Keratinocyte (primary cell): Measurements from ENCODE around the gene CEACAM19. TPM values are rescaled to one million over a fixed set of nuclear protein-coding genes. Genes with fewer than 3 reads are reported as not detected.

ENCODE experiments used
- DNase-seq: peaks from one replicate; pipeline ENCODE4 v3.0.0-alpha.2; 2011; ENCODE audit warnings: low read depth, missing footprints, low spot score
- FAIRE-seq: peaks from 2 replicates; lab custom pipeline; 2011; peaks lifted over from hg19 to GRCh38; lab: Jason Lieb, UNC
- H2AFZ ChIP-seq: 2 replicates; pipeline ENCODE4 v1.6.0; 2012; ENCODE audit warnings: low read length, control low read depth, inconsistent platforms; ENCODE audit not compliant: control insufficient read depth
- H3K27ac ChIP-seq: 2 replicates; pipeline ENCODE4 v1.5.1; 2011; ENCODE audit warnings: low read length; ENCODE audit not compliant: control insufficient read depth, insufficient read depth
- H3K27me3 ChIP-seq: 3 replicates; pipeline ENCODE4 v1.6.0; 2011; ENCODE audit warnings: low read length; ENCODE audit not compliant: control insufficient read depth, insufficient read depth; ENCODE audit errors: extremely low read depth
- H3K36me3 ChIP-seq, 2 experiments: 2 replicates in 1 of 2; 3 replicates in 1 of 2; pipeline ENCODE4 v1.5.1; 2011; ENCODE audit warnings: low read length in 2 of 2, mild to moderate bottlenecking in 1 of 2; ENCODE audit not compliant: control insufficient read depth in 2 of 2, insufficient read depth in 2 of 2; ENCODE audit errors: extremely low read depth in 1 of 2
- H3K4me1 ChIP-seq: 3 replicates; pipeline ENCODE4 v1.5.1; 2011; ENCODE audit warnings: low read length; ENCODE audit not compliant: control insufficient read depth, insufficient read depth; ENCODE audit errors: extremely low read depth
- H3K4me2 ChIP-seq: 3 replicates; pipeline ENCODE4 v1.6.0; 2011; ENCODE audit warnings: low read depth, low read length; ENCODE audit not compliant: control insufficient read depth, insufficient read depth; ENCODE audit errors: extremely low read depth
- H3K4me3 ChIP-seq, 3 experiments: fragments of 200-600 bp in 1 of 3; sonication (generic) in 1 of 3; 2 replicates in 2 of 3; 3 replicates in 1 of 3; pipeline ENCODE4 v1.5.1; 2011 to 2016; ENCODE audit warnings: low read length in 3 of 3, mild to moderate bottlenecking in 3 of 3, control low read depth in 2 of 3, inconsistent platforms in 1 of 3, low read depth in 1 of 3, mixed read lengths in 1 of 3, mixed run types in 1 of 3, moderate library complexity in 1 of 3; ENCODE audit not compliant: control insufficient read depth in 2 of 3, insufficient read depth in 2 of 3; ENCODE audit errors: extremely low read depth in 1 of 3
- H3K79me2 ChIP-seq: 2 replicates; pipeline ENCODE4 v1.6.0; 2012; ENCODE audit warnings: low read length; ENCODE audit not compliant: control insufficient read depth, insufficient read depth
- H3K9ac ChIP-seq: 3 replicates; pipeline ENCODE4 v1.6.0; 2011; ENCODE audit warnings: low read length; ENCODE audit not compliant: control insufficient read depth, insufficient read depth; ENCODE audit errors: extremely low read depth
- H3K9me1 ChIP-seq: 3 replicates; pipeline ENCODE4 v1.6.0; 2011; ENCODE audit warnings: low read length; ENCODE audit not compliant: control insufficient read depth, insufficient read depth; ENCODE audit errors: extremely low read depth
- H3K9me3 ChIP-seq: 2 replicates; pipeline ENCODE4 v1.5.1; 2012; ENCODE audit warnings: low read depth, low read length; ENCODE audit not compliant: control insufficient read depth
- H4K20me1 ChIP-seq: 3 replicates; pipeline ENCODE4 v1.6.0; 2011; ENCODE audit warnings: low read length; ENCODE audit not compliant: control insufficient read depth, insufficient read depth; ENCODE audit errors: extremely low read depth
- EZH2 ChIP-seq: IDR thresholded peaks from one replicate; pipeline ENCODE4 v1.6.1; 2012; ENCODE audit warnings: inconsistent platforms, mild to moderate bottlenecking, low read length, moderate library complexity
- dilution Hi-C: fragments of 300-500 bp; cut with MboI; formaldehyde crosslinking; loops from one replicate; pipeline ENCODE4 v1.7.0; 2020; ENCODE audit warnings: low sequenced_read_pairs; ENCODE audit not compliant: extremely low pct_ligation_motif_present
- polyA plus RNA-seq, 5 experiments: library from polyadenylated mRNA; depleted of rRNA in 3 of 5; stranded (reverse) in 3 of 5; stranded (forward) in 1 of 5; unstranded in 1 of 5; fragments of >200 nt; gene quantifications; 1 replicate in 1 of 5; 2 replicates in 3 of 5; 3 replicates in 1 of 5; pipeline versions ENCODE4 v1.2.1 to v1.2.3, GENCODE V29; 2011 to 2012; ENCODE audit warnings: missing spikeins in 2 of 5, low read depth in 1 of 5, low replicate concordance in 1 of 5
- TF ChIP-seq, protein P1 (sequence below), 3 experiments: IDR thresholded peaks in 1 of 3; conservative IDR thresholded peaks in 1 of 3; optimal IDR thresholded peaks in 1 of 3; 2 replicates in 2 of 3; 3 replicates in 1 of 3; pipeline versions ENCODE3 to v1.5.1; 2011; ENCODE audit warnings: low read length in 3 of 3, mild to moderate bottlenecking in 3 of 3, moderate library complexity in 2 of 3, control low read depth in 1 of 3, inconsistent platforms in 1 of 3; ENCODE audit not compliant: insufficient read depth in 2 of 3; ENCODE audit errors: extremely low read depth in 1 of 3

CEACAM19 gene
- polyA plus RNA-seq, 1 donor (not counting 4 experiments of a cell fraction or from before 2014, with no cell fraction given): 3.7 TPM

DNA sequence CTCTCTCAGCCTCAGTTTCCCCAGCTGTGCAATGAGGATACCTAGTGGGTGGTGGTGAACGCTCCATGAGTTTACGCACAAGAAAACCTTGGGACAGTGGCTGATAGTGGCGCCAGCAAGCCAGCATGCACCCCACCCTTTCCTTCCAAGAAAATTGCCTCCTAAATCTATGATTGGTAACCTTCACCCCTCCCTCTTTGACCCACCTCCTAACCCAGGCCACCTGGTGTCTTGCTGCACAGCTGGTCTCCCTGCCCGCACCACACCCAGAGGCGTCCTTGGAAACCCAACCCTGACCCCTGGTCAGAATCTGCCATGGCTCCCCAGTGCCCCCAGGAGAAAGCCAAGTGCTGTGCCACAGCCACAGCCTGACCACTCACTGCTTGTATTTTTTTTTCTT, 54.4 kb downstream of the CEACAM19 start:
- Histone ChIP-seq H3K9me1 (no peaks in the 10 kb centered on the region), H3K4me3 (no peak overlapping the region), H4K20me1 (no peaks in the 10 kb centered on the region), H3K9ac (no peak overlapping the region), H3K27me3 (no peaks in the 10 kb centered on the region), H3K9me3 (no peaks in the 10 kb centered on the region), H3K4me1 (peaks cover 13% of the 10 kb centered on the region), H3K79me2 (no peaks in the 10 kb centered on the region), H3K27ac (no peak overlapping the region), H2AFZ (no peak overlapping the region), H3K36me3 (no peaks in the 10 kb centered on the region), H3K4me2 (no peak overlapping the region)
- dilution Hi-C loops: no loop called here
- no peak for DNase-seq
- FAIRE-seq: no peak
- TF ChIP-seq, protein P1, sequence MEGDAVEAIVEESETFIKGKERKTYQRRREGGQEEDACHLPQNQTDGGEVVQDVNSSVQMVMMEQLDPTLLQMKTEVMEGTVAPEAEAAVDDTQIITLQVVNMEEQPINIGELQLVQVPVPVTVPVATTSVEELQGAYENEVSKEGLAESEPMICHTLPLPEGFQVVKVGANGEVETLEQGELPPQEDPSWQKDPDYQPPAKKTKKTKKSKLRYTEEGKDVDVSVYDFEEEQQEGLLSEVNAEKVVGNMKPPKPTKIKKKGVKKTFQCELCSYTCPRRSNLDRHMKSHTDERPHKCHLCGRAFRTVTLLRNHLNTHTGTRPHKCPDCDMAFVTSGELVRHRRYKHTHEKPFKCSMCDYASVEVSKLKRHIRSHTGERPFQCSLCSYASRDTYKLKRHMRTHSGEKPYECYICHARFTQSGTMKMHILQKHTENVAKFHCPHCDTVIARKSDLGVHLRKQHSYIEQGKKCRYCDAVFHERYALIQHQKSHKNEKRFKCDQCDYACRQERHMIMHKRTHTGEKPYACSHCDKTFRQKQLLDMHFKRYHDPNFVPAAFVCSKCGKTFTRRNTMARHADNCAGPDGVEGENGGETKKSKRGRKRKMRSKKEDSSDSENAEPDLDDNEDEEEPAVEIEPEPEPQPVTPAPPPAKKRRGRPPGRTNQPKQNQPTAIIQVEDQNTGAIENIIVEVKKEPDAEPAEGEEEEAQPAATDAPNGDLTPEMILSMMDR (optimal IDR thresholded peaks at IDR 0.05 in 1 of 3, IDR thresholded peaks at IDR 0.05 in 1 of 3, conservative IDR thresholded peaks at IDR 0.05 in 1 of 3; ENCODE audit: extremely low read depth in 1 of 3, insufficient read depth in 2 of 3, low read length in 3 of 3): no peak
- TF ChIP-seq EZH2: no peak

DNA sequence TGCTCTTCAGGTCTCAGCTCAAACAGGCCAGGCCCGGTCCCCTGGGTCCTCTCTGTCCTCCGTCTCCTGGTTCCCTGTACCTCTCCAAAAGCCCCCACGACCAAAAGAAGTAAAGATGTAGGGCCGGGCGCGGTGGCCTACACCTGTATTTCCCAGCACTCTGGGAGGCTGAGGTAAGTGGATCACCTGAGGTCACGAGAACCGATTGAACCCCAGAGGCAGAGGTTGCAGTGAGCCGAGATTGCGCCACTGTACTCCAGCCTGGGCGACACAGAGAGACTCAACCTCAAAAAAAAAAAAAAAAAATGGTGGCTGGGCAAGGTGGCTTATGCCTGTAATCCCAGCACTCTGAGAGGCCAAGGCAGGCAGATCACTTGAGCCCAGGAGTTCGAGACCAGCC, 55.2 kb downstream of the CEACAM19 start:
- Histone ChIP-seq H3K27me3 (no peaks in the 10 kb centered on the region), H3K9me1 (no peaks in the 10 kb centered on the region), H3K4me1 (peaks cover 13% of the 10 kb centered on the region), H3K4me2 (no peak overlapping the region), H2AFZ (no peak overlapping the region), H3K4me3 (no peak overlapping the region), H3K79me2 (no peaks in the 10 kb centered on the region), H3K27ac (no peak overlapping the region), H3K9ac (no peak overlapping the region), H3K9me3 (no peaks in the 10 kb centered on the region), H3K36me3 (no peaks in the 10 kb centered on the region), H4K20me1 (no peaks in the 10 kb centered on the region)
- TF ChIP-seq, protein P1 (optimal IDR thresholded peaks at IDR 0.05 in 1 of 3, IDR thresholded peaks at IDR 0.05 in 1 of 3, conservative IDR thresholded peaks at IDR 0.05 in 1 of 3; ENCODE audit: extremely low read depth in 1 of 3, insufficient read depth in 2 of 3, low read length in 3 of 3): no peak
- TF ChIP-seq EZH2: no peak
- FAIRE-seq (no peak), DNase-seq (no peak)
- dilution Hi-C loops: no loop called here
